K562 (cell line): Measurements from ENCODE around the gene PIEZO2. TPM values are rescaled to one million over a fixed set of nuclear protein-coding genes. Genes with fewer than 3 reads are reported as not detected.

Source experiments
- ATAC-seq: fragments of 200-7000 bp; cut with Tn5 transposase; 3 replicates; pipeline ENCODE4 v1.9.1; 2020; ENCODE audit warnings: moderate library complexity
- BruUV-seq: library from RNA; stranded (reverse); fragments of 400-500 nt; replicated peaks from 2 replicates; lab custom pipeline; 2021; lab: Mats Ljungman, UMichigan
- CTCF ChIA-PET: fragments of 300-600 bp; formaldehyde crosslinking; extraction: SDS; loops from one replicate; lab custom pipeline; 2021; ENCODE audit warnings: low intra/inter-chr PET ratio; lab: Yijun Ruan, JAX
- POLR2A ChIA-PET: fragments of 300-600, 350-650 bp; sonication (Branson Sonifier 250); formaldehyde crosslinking; extraction: SDS; loops from one replicate; lab custom pipeline; 2021; ENCODE audit warnings: antibody characterized with exemption, inconsistent platforms; lab: Yijun Ruan, JAX
- DNase-seq, 4 experiments: peaks; one replicate each; pipeline versions ENCODE4 v3.0.0 to v3.0.0-alpha.2; 2011 to 2018; ENCODE audit warnings: low spot score in 3 of 4, mixed read lengths in 3 of 4; ENCODE audit errors: extremely low read depth in 1 of 4
- FAIRE-seq: peaks from 2 replicates; lab custom pipeline; 2011; peaks lifted over from hg19 to GRCh38; lab: Jason Lieb, UNC
- H2AFZ ChIP-seq: 2 replicates; pipeline ENCODE4 v1.6.0; 2011; ENCODE audit warnings: low read depth, low read length, control low read depth, inconsistent platforms
- H3K27ac ChIP-seq: fragments of 200-600 bp; 3 replicates; pipeline ENCODE4 v1.8.0; 2011; ENCODE audit warnings: low read depth, mild to moderate bottlenecking, control low read depth, inconsistent platforms, low read length, moderate library complexity, mixed read lengths; ENCODE audit errors: extremely low read depth
- H3K27me3 ChIP-seq, 2 experiments: fragments of 300-600 bp in 1 of 2; 2 replicates in 1 of 2; 3 replicates in 1 of 2; pipeline versions ENCODE4 v1.6.0 to v1.8.0; 2011; ENCODE audit warnings: inconsistent platforms in 2 of 2, low read length in 2 of 2, mild to moderate bottlenecking in 1 of 2, mixed read lengths in 1 of 2, moderate library complexity in 1 of 2; ENCODE audit not compliant: control insufficient read depth in 2 of 2, insufficient read depth in 2 of 2
- H3K36me3 ChIP-seq: fragments of 300-600 bp; 3 replicates; pipeline ENCODE4 v1.8.0; 2011; ENCODE audit warnings: mild to moderate bottlenecking, low read length, inconsistent platforms; ENCODE audit not compliant: control insufficient read depth, insufficient read depth
- H3K4me1 ChIP-seq, 2 experiments: fragments of 200-600 bp in 1 of 2; replicated peaks in 1 of 2; 2 replicates in 1 of 2; 3 replicates in 1 of 2; pipeline versions ENCODE4 v1.5.1 to v1.8.0; 2011; ENCODE audit warnings: inconsistent platforms in 2 of 2, low read length in 2 of 2, mild to moderate bottlenecking in 1 of 2, mixed read lengths in 1 of 2, moderate library complexity in 1 of 2; ENCODE audit not compliant: control insufficient read depth in 2 of 2, insufficient read depth in 2 of 2
- H3K4me2 ChIP-seq: 2 replicates; pipeline ENCODE4 v1.6.1; 2011; ENCODE audit warnings: low read length, control low read depth, inconsistent platforms, mixed read lengths; ENCODE audit not compliant: insufficient read depth
- H3K4me3 ChIP-seq: fragments of 200-600 bp; sonication (generic), shearing (Covaris generic); 2 replicates; pipeline ENCODE4 v1.5.1; 2016; ENCODE audit warnings: control low read depth, inconsistent platforms
- H3K79me2 ChIP-seq: fragments of 200-600 bp; 3 replicates; pipeline ENCODE4 v1.8.0; 2011; ENCODE audit warnings: low read length, inconsistent platforms; ENCODE audit not compliant: control insufficient read depth, insufficient read depth
- H3K9ac ChIP-seq, 2 experiments: 2 replicates each; pipeline versions ENCODE4 v1.6.0 to v1.6.1; 2011; ENCODE audit warnings: low read depth in 2 of 2, low read length in 2 of 2, control low read depth in 1 of 2, inconsistent platforms in 1 of 2, mild to moderate bottlenecking in 1 of 2, mixed read lengths in 1 of 2; ENCODE audit not compliant: insufficient read depth in 1 of 2
- H3K9me1 ChIP-seq: one replicate; pipeline ENCODE4 v1.6.0; 2011; ENCODE audit warnings: inconsistent platforms, mild to moderate bottlenecking, low read length, moderate library complexity; ENCODE audit not compliant: control insufficient read depth, insufficient read depth
- H3K9me3 ChIP-seq: replicated peaks from 2 replicates; pipeline ENCODE4 v1.5.1; 2011; ENCODE audit warnings: low read depth, low read length, inconsistent platforms; ENCODE audit not compliant: control insufficient read depth, insufficient read depth
- H4K20me1 ChIP-seq: replicated peaks from 2 replicates; pipeline ENCODE4 v1.6.1; 2011; ENCODE audit warnings: low read length, inconsistent platforms, mixed read lengths; ENCODE audit not compliant: control insufficient read depth, insufficient read depth
- CC2D1A ChIP-seq: fragments of 450-650 bp; IDR thresholded peaks from 2 replicates; pipeline ENCODE4 v1.6.1; 2017; ENCODE audit warnings: mild to moderate bottlenecking
- CHD7 ChIP-seq: fragments of 200-600 bp; sonication (generic); IDR thresholded peaks from one replicate; pipeline ENCODE4 v1.6.1; 2012; ENCODE audit warnings: mild to moderate bottlenecking, low read depth, low read length, inconsistent platforms
- SP1 ChIP-seq: sonication (generic); formaldehyde crosslinking; IDR thresholded peaks from 2 replicates; pipeline ENCODE4 v1.8.1; 2022; ENCODE audit warnings: mild to moderate bottlenecking, missing genetic modification reagents
- ZNF134 ChIP-seq: fragments of 250-450 bp; sonication (Bioruptor Pico); conservative IDR thresholded peaks from 2 replicates; pipeline ENCODE4 v1.4.0; 2020
- ZNF589 ChIP-seq: fragments of 200-800 bp; sonication (Bioruptor generic); IDR thresholded peaks from 2 replicates; pipeline ENCODE4 v1.6.1; 2016; ENCODE audit warnings: low read depth, missing genetic modification characterization, missing compliant biosample characterization
- WGBS: fragments of 100-300 bp; shearing (Covaris generic); methylation state at CpG from one replicate; pipeline ENCODE4 v1.1.6; 2016; ENCODE audit warnings: low coverage, mixed read lengths; ENCODE audit not compliant: insufficient coverage; ENCODE audit errors: missing lambda C conversion rate; 5-methylcytosine and 5-hydroxymethylcytosine counted together
- in situ Hi-C: fragments of 300-500 bp; cut with MboI; formaldehyde crosslinking; loops from 4 replicates; pipeline ENCODE4 v1.15.0; 2018; ENCODE audit warnings: inconsistent platforms, mixed read lengths
- intact Hi-C: fragments of 100-400 bp; cut with micrococcal nuclease; formaldehyde crosslinking; loops from 2 replicates; pipeline ENCODE4 v1.14.2; 2022
- polyA plus RNA-seq, 8 experiments: library from polyadenylated mRNA; depleted of rRNA in 4 of 8; stranded (reverse) in 5 of 8; unstranded in 3 of 8; fragments of >200 nt; fragmentation: Nextera tagmentation in 2 of 8; fragmentation: Illumina TruSeq in 1 of 8; extraction: Ambion mirVana in 2 of 8; extraction: Trizol in 1 of 8; gene quantifications; 2 replicates each; pipeline versions ENCODE4 v1.2.1 to v1.2.3, GENCODE V29; 2011 to 2014; ENCODE audit warnings: inconsistent platforms in 1 of 8, missing spikeins in 1 of 8
- total RNA-seq, 7 experiments: library from RNA; depleted of rRNA in 6 of 7; stranded (reverse); fragments of >200 nt in 6 of 7; fragmentation: Illumina TruSeq in 2 of 7; extraction: Trizol in 2 of 7; gene quantifications; 2 replicates each; pipeline versions ENCODE4 v1.2.1 to v1.2.3, GENCODE V29; 2011 to 2021; ENCODE audit warnings: low replicate concordance in 1 of 7

The PIEZO2 gene
- total and polyA plus RNA-seq, 9 of the 15 experiments (the other 6 are each of a cell fraction or from before 2014, with no cell fraction given), result 0.54 to 4.1 (median 2.0) TPM

- Histone ChIP-seq H4K20me1 (no peaks in the 10 kb centered on the region), H3K4me1 (no peaks in the 10 kb centered on the region), H3K4me3 (no peak overlapping the region), H3K27me3 (no peaks in the 10 kb centered on the region), H3K4me2 (no peak overlapping the region), H3K36me3 (no peaks in the 10 kb centered on the region), H3K9ac (no peak overlapping the region), H3K79me2 (no peaks in the 10 kb centered on the region), H3K9me3 (no peaks in the 10 kb centered on the region), H2AFZ (no peak overlapping the region), H3K27ac (no peak overlapping the region), H3K9me1 (no peaks in the 10 kb centered on the region)
- ChIA-PET POLR2A (no interaction called here), CTCF (no interaction called here)
- 1% methylated on average over 9 of the region's 9 CpGs for WGBS
- in situ Hi-C loops, result no loop called here
- FAIRE-seq (no peak), DNase-seq (no peak), ATAC-seq (no peak)
- no TSS peak for BruUV-seq
- no peak for TF ChIP-seq ZNF134 (CRISPR knock-in tag)
- no peak for TF ChIP-seq SP1
- TF ChIP-seq CHD7, result no peak
- no peak for TF ChIP-seq CC2D1A
- no peak for TF ChIP-seq ZNF589 (CRISPR knock-in tag)
- intact Hi-C loops, result no loop called here
Measured at GRCh38 chr18:11089931-11090715, 59.2 kb downstream of the PIEZO2 start.
